CD4-positive, alpha-beta T cell treated with Interleukin-17A for 4 hours (primary cell): Measurements from ENCODE around the gene ZDHHC6.
"Not testable (repeated sequence)": the region's sequence is repeated elsewhere in the genome, so short reads cannot be mapped to it uniquely, and the experiment has no call there.

ENCODE experiments used
- DNase-seq: peaks from one replicate; pipeline ENCODE4 v3.0.0-alpha.2; 2020; ENCODE audit warnings: mixed read lengths

Gene ZDHHC6, protein sequence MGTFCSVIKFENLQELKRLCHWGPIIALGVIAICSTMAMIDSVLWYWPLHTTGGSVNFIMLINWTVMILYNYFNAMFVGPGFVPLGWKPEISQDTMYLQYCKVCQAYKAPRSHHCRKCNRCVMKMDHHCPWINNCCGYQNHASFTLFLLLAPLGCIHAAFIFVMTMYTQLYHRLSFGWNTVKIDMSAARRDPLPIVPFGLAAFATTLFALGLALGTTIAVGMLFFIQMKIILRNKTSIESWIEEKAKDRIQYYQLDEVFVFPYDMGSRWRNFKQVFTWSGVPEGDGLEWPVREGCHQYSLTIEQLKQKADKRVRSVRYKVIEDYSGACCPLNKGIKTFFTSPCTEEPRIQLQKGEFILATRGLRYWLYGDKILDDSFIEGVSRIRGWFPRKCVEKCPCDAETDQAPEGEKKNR

DNA sequence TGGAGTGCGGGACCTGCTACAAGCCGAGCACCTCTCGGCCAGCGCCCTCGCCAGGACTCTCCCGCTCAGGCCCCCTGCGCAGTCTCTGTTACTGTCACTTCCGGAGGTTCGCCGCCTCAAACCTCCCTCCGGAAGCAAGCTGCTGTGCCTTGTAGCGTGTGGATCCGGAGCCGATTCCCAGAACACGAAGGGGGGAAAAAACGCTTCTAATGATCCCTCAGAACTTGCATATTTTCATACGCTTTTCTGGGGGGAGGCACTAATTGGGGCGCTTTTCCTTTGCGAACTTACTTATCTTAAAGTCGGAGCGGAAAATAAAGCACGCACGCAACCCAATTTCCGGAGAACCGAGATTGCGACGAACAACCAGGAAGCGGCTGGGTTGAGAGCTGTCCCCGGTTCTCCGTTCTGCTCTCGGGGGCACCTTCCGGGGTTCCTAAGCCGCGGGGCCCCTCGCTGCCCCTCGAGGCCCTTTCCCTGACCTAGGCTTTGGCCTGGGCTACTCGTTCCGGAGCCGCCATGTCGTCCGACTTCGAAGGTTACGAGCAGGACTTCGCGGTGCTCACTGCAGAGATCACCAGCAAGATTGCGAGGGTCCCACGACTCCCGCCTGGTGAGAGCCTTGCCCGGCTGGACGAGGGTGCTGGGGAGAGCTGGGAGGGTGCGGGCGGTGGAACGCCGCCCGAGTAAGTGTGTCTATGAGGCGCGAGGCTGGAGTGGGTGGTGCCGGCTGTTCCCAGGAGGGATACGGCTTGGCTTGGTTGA, at the start of gene ZDHHC6, which contains the start of gene VTI1A:
Gene ZDHHC6, minus strand, starts transcription at position 60 of the 765 bp plus-strand sequence. CDS start 1,478 bp downstream, outside the sequence.
Gene VTI1A, plus strand, starts transcription at position 361 of the 765 bp plus-strand sequence. Its CDS starts 159 bp downstream, at position 520.
- peak; percentile 86 for DNase-seq

DNA sequence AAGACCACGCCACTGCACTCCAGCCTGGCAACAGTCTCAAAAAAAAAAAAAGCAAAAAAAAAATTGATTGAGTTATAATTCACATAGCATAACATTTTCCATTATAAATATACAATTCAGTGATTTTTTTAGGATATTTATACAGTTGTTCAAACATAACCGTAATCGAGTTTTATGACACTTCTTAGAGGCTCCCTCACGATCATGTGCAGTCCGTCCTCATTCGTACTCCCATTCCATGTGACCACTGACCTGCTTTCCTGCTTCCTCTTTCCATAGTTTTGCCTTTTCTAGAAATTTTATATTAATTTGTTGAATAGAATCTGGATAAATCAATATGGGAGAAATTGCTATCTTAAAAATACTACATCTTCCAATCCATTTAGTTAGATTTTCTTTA, 46.0 kb upstream of the ZDHHC6 start:
- DNase-seq = no peak

DNA sequence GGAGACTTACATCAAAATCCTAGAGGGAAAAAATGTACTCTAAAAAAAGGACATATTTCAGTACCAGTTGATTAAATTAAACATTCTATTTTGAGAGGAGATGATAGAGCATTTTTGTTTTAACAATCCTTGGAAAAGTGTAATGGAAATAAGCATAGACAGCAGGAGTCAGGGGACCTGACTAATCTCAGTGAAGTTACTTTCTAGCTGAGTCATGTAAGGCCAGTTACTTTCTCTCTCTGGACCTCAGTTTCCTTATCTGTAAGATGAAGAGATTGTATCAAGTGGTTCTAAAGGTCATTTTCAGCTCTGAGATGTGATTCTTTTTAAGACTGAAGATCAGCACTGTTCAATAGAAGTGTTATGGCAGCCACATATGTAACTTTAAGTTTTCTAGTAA, 44.4 kb upstream of the ZDHHC6 start:
- DNase-seq = no peak

DNA sequence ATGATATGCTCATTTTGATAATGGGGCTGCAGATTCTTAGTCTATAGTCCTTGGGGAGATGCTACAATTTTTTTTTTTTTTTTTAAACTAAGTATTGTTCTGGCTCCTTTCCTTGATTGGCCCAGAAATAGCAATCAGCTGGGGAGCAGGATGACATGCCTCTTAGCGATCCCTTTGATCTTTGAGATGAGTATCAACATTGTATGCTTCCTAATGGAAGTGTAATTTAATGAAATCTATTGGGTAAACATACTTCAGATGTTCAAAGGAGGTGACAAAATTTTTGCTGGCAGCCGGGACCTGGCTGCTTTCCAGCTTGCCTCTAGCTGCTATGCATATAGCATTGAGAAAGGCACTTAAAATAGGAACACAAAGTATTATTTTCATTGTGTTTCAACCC, 43.8 kb upstream of the ZDHHC6 start:
- no peak for DNase-seq

DNA sequence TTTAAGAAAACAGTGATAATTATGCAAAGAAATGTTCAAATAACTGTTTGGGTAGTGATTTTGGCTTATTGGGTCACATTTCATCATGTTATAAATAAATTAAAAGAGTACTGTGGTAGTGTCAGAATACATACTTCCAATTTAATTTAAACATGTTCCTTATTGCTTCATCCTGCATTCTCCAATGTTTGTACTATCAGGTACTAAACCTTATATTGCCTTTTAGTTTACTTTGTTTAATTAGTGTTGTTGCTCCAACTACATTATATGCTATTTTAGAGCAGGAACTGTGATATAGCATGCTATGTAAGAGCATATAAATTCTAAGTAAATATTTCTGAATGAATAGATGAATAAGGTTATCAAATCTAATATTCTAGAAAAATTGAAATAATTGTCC, 41.2 kb upstream of the ZDHHC6 start:
- no peak for DNase-seq

DNA sequence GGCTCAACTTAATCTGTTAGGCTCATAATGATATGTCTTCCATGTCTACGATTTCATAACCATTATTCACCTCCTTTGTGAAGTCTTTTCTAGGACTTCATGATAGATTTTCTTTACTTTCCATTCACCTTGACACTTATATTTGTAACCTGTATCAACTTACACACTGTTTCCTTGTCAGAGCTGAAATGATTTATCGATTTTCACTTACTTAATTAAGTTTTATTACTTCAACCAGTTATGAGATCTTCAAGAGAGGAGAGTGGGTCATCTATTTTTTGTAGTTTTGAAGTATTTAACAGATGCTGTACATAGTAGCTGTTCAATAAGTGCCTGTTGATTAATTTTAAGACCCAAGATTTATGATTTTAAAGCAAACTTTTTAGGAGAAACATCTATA, 37.7 kb upstream of the ZDHHC6 start:
- DNase-seq = no peak

DNA sequence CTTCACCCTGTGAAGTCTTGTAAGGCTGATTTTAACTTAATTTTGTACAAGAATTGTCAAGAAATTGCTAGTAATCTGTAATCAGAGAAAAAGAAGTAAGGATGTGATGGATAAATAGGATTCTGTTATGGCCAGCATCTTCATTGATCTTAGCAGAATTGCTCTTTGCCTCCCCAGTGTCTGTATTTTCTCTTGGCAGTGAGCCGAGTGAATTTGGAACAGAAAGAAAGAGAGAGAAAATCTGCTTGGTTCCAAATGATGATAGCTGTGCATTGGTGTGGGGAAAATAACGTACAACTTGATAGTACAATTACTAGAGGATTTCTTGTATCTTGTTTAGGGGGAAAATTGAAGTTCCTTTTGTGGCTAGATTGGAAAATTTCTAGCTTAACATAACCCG, 34.9 kb upstream of the ZDHHC6 start:
- no peak for DNase-seq

DNA sequence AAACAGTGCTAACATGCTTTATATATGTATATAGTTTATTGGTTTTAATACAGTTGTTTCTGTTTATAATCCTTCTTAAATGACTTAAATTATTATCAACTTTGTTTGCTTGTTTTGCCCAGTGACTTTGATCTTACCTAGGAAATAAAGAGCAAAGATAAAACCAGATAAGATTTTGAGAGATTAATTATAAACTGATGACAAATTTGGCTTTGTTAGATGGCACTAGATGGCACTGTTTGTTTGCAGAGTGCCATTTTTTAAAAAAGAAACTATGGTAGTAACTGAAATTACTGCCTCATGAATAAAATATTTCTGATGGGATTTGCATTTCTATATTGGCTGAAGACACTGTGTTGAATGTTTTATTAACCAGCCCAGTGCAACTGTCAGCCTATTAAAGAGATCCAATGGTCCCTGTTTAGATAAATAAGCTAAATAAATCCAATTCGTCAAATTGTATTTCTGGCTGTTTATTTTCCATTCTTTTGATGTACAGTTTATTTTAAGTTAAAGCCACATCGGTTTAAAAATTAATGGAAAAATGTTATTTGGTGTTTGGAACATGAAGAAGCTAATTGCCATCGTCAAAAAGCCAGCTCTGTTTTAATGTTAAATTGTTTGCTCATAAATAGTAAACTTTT, 29.0 kb upstream of the ZDHHC6 start:
- DNase-seq = no peak

DNA sequence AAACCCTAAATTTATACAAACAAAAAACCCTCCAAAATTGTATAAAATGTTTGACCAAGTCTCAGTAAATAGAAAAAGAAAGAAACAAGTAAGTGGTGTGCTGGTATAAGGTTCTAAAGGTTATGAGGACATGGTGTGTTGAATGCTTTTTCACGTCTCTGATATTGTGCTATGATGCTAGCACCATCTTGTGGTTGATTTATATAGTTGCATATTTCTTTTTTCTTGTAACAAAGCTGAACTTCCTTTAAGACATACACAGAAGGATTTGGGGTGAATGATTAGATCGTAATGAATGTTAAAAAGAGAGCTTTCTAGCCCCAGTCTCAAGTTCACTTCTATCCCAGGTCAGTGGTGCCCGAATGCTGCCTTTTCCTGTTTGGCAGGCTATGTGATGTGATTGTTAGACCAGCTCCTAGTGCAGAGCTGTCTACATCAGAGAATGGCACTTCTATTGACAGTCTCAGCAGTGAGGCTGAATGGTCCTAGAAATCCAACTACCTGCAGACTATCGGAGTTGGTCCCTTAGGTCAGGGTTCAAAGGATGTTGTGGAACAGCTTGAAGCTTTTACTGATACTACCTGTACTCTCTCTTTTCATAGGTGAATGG, 25.3 kb upstream of the ZDHHC6 start:
- DNase-seq = no peak

DNA sequence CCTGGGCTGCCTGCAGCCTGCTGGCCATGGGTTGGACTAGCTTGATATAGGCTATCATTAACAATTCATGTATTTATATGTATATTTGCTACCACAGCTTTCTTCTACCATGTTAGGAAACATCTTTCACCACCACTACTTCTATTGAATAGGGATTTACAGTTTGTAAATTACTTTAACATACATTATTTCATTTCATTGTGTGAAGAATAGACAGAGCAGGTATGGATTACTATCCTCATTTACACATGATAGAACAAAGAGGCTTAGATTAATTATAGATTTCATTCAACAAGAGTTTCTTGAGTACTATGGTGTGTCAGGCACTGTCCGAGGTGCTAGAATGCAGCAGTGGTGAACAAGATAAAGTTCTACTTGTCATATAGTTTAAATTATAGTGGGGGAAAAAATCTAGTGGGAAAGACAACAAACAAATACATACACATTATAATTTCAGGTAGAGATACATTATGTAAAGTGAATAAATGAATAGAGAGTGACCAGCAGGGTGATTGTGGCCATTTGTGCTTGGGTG, 20.9 kb upstream of the ZDHHC6 start:
- no peak for DNase-seq

DNA sequence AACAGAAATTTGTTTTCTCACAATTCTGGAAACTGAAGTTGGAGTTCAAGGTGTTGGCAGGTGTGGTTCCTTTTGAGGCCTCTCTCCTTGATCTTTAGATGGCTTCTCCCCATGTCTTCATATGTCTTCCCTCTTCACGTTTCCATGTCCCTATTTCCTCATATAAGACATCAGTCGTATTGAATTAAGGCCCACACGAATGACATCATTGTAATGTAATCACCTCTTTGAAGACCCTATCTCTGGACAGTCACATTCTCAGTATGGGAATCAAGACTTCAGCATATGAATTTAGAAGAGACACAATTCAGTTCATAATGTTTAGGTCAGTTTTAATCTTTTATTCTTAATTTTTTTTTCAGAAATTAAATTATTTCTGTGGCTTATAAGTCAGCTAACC, 20.1 kb upstream of the ZDHHC6 start:
- DNase-seq = no peak

DNA sequence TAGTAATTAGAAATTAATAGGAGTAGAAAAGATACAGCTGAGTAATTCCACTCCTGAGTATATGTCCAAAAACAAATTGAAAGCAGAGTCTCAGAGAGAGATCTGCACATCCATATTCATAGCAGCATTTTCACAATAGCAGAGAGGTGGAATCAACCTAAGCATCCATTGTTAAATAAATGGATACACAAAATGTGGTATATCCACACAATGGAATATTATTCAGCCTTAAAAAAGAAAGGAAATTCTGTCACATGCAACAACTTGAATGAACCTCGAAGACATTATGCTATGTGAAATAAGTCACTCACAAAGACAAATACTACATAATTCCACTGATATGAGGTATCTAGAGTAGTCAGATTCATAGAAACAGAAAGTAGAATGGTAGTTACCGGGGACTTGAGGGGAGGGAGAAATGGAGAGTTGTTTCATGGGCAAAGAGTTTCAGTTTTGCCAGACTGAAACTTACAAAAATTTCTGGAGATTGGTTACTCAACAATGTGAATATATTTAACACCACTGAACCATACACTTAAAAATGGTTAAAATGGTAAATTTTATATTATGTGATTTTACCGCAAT, 18.7 kb upstream of the ZDHHC6 start:
- no peak for DNase-seq

DNA sequence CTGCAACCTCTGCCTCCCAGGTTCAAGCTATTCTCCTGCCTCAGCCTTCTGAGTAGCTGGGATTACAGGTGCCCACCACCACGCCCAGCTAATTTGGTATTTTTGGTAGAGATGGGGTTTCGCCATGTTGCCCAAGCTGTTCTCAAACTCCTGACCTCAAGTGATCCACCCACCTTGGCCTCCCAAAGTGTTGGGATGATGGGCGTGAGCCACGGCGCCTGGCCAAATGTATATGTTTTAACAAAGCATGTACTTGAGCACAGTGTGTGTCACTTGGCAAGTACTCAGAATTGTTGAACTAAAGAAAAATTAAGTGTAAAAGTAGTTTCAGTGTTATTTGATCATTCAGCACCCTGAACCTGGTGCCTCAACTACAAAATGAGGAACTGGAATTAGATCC, 17.4 kb upstream of the ZDHHC6 start:
- not testable (repeated sequence) for DNase-seq

DNA sequence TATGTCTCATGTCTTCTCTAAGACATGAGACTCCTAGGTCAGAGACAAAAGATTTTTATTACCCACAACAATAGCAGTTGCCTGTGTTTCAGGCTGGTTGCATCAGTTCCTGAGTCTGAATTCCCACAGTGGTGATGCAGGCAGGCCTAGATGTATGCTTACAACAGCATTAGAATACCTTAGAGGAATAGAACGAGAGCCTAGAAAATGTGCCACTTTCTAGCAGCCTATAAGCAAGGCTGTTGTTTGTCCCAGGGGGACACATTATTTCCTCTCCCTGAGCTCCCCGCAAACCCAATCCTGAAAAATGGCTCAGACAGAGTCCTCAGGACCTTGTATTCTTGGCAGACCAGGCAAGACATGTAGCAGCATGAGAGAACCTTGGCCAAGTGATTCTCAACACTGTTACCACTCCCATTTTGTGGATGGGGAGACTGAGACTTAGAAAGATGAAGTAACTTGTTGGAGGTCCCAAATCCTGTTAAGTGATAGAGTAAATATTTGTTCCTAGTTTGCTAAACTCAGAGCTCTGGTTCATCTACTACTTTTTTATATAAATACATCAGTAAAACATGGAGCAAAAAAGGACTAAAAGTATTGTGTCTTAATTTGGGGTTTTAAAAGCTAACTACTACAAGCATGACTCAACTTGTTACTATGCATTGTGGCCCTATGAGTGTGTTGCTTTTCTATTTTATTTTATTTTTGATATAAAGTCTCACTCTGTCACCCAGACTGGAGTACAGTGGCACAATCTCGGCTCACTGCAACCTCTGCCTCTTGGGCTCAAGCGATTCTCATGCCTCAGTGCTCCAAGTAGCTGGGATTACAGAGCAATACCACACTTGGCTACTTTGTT, 14.5 kb upstream of the ZDHHC6 start:
- DNase-seq = no peak

DNA sequence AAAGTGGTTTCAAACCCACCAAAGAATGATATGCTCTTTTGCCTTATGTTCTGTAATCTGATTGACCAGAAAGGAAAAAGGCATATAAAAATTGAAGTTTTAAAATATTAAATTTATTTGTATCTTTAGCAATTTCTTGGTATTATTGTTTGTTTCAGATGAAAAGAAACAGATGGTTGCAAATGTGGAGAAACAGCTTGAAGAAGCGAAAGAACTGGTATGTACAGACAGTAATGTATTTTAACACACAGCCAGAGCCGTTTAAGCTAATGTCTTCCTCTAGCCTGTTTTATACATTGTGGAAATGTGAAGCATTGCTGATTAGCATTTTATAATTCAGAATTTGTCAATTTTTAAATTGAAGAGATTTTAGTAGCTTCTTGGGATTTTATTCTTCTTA, 13.7 kb upstream of the ZDHHC6 start:
- DNase-seq = no peak

DNA sequence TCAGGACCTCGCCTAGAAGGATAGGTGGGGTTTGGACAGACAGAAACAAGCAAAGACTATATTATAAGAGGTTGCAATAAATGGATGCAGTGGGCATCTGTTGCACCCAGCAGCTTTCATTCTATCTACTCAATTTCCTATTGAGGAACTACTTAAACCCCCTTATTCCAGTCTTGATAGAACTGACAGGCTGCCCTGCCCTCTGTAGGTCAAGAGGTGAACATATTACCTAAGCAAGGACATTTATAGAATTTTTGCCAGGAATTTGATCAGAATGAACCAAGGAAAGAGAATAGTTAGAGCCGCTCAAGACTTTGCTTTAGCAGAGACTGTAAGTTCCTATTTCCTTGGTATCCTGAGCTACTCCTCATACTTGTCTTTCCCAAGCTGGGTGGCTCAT, 9.8 kb upstream of the ZDHHC6 start:
- no peak for DNase-seq

DNA sequence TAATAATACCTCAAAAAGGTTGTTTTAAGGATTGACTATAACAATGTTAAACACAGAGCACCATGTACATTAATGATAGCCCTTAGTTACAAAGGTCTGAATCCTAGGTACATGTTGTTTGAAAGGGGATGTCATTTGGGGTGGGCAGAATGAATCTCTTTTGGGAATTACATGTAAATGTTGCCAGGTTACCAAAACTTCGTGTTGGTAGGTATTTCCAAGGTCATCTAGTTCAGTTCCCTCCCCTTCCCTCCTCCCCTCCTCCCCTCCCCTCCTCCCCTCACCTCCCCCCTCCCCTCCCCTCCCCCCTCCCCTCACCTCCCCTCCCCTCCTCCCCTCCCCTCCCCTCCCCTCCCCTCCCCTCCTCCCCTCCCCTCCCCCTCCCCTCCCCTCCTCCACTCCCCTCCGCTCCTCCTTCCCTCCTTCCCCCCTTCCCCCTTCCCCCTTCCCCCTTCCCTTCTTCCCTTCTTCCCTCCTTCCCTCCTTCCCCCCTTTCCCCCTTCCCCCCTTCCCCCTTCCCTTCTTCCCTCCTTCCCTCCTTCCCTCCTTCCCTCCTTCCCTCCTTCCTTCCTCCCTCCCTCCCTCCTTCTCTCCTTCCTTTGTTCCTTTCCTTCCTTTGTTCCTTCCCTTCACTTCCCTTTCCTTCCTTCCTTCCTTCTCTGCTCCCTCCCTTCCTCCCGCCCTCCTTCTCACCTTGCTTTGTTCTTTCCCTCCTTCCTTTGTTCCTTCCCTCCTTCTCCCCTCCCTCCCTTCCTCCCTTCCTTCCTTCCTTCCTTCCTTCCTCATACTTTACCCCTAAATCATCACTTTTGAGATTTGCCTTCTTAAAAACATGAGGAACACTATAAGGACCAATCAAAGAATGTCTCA, 8.4 kb upstream of the ZDHHC6 start:
- no peak for DNase-seq

DNA sequence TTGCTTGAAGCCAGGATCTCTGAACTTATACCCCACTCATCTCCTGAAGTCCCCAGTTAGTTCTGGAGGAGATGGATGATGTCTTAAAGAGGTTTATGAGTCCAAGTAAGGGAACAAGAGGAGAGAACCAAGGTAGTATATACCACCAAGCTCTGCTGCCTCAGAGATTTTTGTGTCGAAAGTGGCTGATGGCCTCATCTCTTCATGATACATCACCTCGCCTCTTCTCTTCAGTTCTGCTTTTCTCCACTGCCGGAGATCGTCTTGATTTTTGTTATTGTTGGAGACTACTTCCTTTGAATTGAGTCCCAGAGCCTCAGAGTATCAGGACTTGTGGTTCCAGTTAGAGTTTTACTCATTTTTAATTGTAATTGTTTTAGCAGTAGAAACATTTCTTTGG, 2.2 kb upstream of the ZDHHC6 start:
- no peak for DNase-seq

DNA sequence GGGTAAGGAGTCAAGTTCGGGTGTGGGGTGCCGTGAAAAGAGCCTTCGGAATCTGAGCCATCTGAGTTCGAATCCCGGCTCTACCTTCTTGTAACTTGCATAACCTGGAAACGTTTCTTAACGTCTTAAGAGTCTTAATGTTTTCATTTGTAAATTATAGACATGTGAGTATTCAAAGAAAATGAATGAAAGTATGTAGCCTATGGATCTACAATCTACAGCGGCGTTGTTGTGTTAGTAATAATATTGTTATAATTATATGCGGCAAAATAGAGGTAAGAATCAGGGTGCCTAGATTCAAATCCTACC, 860 bp upstream of the ZDHHC6 start:
- no peak for DNase-seq

DNA sequence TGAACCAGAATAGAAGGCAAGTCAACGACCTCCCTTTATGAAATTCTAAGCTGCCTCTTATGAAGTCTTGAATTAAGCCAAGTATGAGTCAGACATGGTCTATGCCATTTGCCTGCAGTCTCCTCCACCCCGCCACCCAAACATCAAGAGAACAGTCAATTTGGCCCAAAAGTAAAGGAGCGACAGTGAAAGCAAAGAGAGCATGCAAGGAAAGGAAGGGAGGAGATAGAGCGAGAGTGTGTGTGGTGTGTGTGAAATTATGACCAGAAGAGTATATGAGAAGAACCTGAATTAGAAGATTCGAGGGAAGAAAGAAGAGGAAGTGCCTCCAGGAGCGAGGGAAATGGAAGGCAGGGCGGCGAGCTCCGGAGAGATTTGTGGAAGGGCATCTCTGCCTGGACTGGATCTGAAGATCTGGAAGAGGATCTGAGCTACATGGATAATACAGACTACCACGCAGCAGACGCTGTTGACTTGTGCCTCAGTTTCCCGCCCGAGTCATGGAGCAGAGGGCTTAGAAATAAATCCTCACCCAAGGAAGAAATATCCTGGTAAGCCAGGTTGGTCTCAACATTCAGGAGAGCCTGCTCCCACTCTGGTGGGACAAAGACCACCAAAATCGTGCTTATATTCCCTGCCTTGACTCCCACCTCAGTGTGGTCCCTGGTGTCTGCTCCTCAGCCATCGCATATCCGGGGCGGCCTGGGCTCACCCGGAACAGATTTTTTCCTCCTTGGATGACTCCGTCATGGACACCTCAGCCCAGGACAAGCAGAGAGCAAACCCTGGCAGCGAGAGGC, 459 bp downstream of the ZDHHC6 start:
- DNase-seq = peak; percentile 10
